ENCODE data around the gene NEAT1.

NEAT1 gene
- total RNA-seq: 150 to 2,866 (median 682) reads per million in 9 experiments

- DNase-seq (peak; percentile 85 to 88 (median 86)), ATAC-seq (replicated peaks) (peak; percentile 2)
- H3K36me3 Mint-ChIP-seq (ENCODE audit: insufficient read depth): peaks cover 96% of the 10 kb centered on the region
- H3K4me3 Mint-ChIP-seq: peak within 1 kb of the TSS; percentile 100
- H3K4me1 Mint-ChIP-seq (ENCODE audit: low read depth in 2 of 2): peaks cover 71 to 75% of the 10 kb centered on the region in 2 donors
- no peaks in the 10 kb centered on the region for H3K27me3 Mint-ChIP-seq
- peak within 1 kb of the TSS; percentile 99 for H3K27ac Mint-ChIP-seq
- no peaks in the 10 kb centered on the region for H3K9me3 Mint-ChIP-seq
Observed at GRCh38 chr11:65422633-65423515, at the start of gene NEAT1. Gene NEAT1, plus strand, starts transcription at chr11:65422798.

- DNase-seq (no peak), ATAC-seq (replicated peaks) (no peak)
- Mint-ChIP-seq H3K4me3 (no peak overlapping the region), H3K27ac (no peak overlapping the region), H3K4me1 (ENCODE audit: low read depth in 2 of 2) (peaks cover 0 to 3% of the 10 kb centered on the region in 2 donors), H3K36me3 (ENCODE audit: insufficient read depth) (peaks cover 3% of the 10 kb centered on the region), H3K27me3 (no peaks in the 10 kb centered on the region), H3K9me3 (no peaks in the 10 kb centered on the region)
Observed at GRCh38 chr11:65373839-65374580, 48.6 kb upstream of the NEAT1 start.

- peaks cover 0 to 3% of the 10 kb centered on the region in 2 donors for H3K4me1 Mint-ChIP-seq (ENCODE audit: low read depth in 2 of 2)
- H3K27ac Mint-ChIP-seq: peak overlapping the region; percentile 53 to 62
- peaks cover 3% of the 10 kb centered on the region for H3K36me3 Mint-ChIP-seq (ENCODE audit: insufficient read depth)
- DNase-seq: no peak
- no peak for ATAC-seq (replicated peaks)
- no peak overlapping the region for H3K4me3 Mint-ChIP-seq
- H3K27me3 Mint-ChIP-seq: no peaks in the 10 kb centered on the region
- H3K9me3 Mint-ChIP-seq: no peaks in the 10 kb centered on the region
Observed at GRCh38 chr11:65375012-65375411, 47.6 kb upstream of the NEAT1 start.

GRCh38 chr11:65376138-65376713, 46.4 kb upstream of the NEAT1 start:
- no peak overlapping the region for H3K4me3 Mint-ChIP-seq
- peaks cover 3% of the 10 kb centered on the region for H3K36me3 Mint-ChIP-seq (ENCODE audit: insufficient read depth)
- H3K27me3 Mint-ChIP-seq: no peaks in the 10 kb centered on the region
- ATAC-seq (replicated peaks) (no peak), DNase-seq (no peak)
- H3K9me3 Mint-ChIP-seq: no peaks in the 10 kb centered on the region
- H3K4me1 Mint-ChIP-seq (ENCODE audit: low read depth in 2 of 2): peaks cover 0 to 7% of the 10 kb centered on the region in 2 donors
- no peak overlapping the region for H3K27ac Mint-ChIP-seq

- Mint-ChIP-seq H3K27me3 (no peaks in the 10 kb centered on the region), H3K9me3 (no peaks in the 10 kb centered on the region), H3K4me1 (ENCODE audit: low read depth in 2 of 2) (peaks cover 0 to 9% of the 10 kb centered on the region in 2 donors), H3K36me3 (ENCODE audit: insufficient read depth) (peaks cover 3% of the 10 kb centered on the region), H3K27ac (no peak overlapping the region), H3K4me3 (no peak overlapping the region)
- DNase-seq (no peak), ATAC-seq (replicated peaks) (no peak)
Observed at GRCh38 chr11:65377036-65377435, 45.6 kb upstream of the NEAT1 start.

- H3K4me3 Mint-ChIP-seq: no peak overlapping the region
- ATAC-seq (replicated peaks) (no peak), DNase-seq (no peak)
- H3K27me3 Mint-ChIP-seq: no peaks in the 10 kb centered on the region
- H3K9me3 Mint-ChIP-seq: no peaks in the 10 kb centered on the region
- peaks cover 9% of the 10 kb centered on the region for H3K36me3 Mint-ChIP-seq (ENCODE audit: insufficient read depth)
- H3K4me1 Mint-ChIP-seq (ENCODE audit: low read depth in 2 of 2): peaks cover 5 to 15% of the 10 kb centered on the region in 2 donors
- peak overlapping the region in 1 of 2 donors; percentile 60 for H3K27ac Mint-ChIP-seq
Observed at GRCh38 chr11:65377777-65378176, 44.8 kb upstream of the NEAT1 start.

GRCh38 chr11:65378208-65378927, 44.2 kb upstream of the NEAT1 start:
- Mint-ChIP-seq H3K9me3 (no peaks in the 10 kb centered on the region), H3K27ac (peak overlapping the region; percentile 58 to 60), H3K27me3 (no peaks in the 10 kb centered on the region), H3K4me3 (no peak overlapping the region), H3K4me1 (ENCODE audit: low read depth in 2 of 2) (peaks cover 11 to 20% of the 10 kb centered on the region in 2 donors), H3K36me3 (ENCODE audit: insufficient read depth) (peaks cover 11% of the 10 kb centered on the region)
- ATAC-seq (replicated peaks): no peak
- no peak for DNase-seq

- ATAC-seq (replicated peaks) (no peak), DNase-seq (no peak)
- H3K9me3 Mint-ChIP-seq: no peaks in the 10 kb centered on the region
- no peak overlapping the region for H3K4me3 Mint-ChIP-seq
- peak overlapping the region in 1 of 2 donors; percentile 58 for H3K27ac Mint-ChIP-seq
- H3K27me3 Mint-ChIP-seq: no peaks in the 10 kb centered on the region
- peaks cover 11% of the 10 kb centered on the region for H3K36me3 Mint-ChIP-seq (ENCODE audit: insufficient read depth)
- peaks cover 16 to 25% of the 10 kb centered on the region in 2 donors for H3K4me1 Mint-ChIP-seq (ENCODE audit: low read depth in 2 of 2)
Observed at GRCh38 chr11:65378928-65379638, 43.5 kb upstream of the NEAT1 start.

- Mint-ChIP-seq H3K4me3 (no peak overlapping the region), H3K27ac (peak overlapping the region in 1 of 2 donors; percentile 35), H3K36me3 (ENCODE audit: insufficient read depth) (peaks cover 11% of the 10 kb centered on the region), H3K9me3 (no peaks in the 10 kb centered on the region), H3K27me3 (no peaks in the 10 kb centered on the region), H3K4me1 (ENCODE audit: low read depth in 2 of 2) (peaks cover 24 to 33% of the 10 kb centered on the region in 2 donors)
- DNase-seq (no peak), ATAC-seq (replicated peaks) (no peak)
Observed at GRCh38 chr11:65379698-65380459, 42.7 kb upstream of the NEAT1 start.

- H3K4me1 Mint-ChIP-seq (ENCODE audit: low read depth in 2 of 2): peaks cover 31 to 36% of the 10 kb centered on the region in 2 donors
Observed at GRCh38 chr11:65380460-65381119, 42.0 kb upstream of the NEAT1 start.

GRCh38 chr11:65381716-65382032, 40.9 kb upstream of the NEAT1 start:
- ATAC-seq (replicated peaks) (no peak), DNase-seq (no peak)
- peaks cover 35 to 40% of the 10 kb centered on the region in 2 donors for H3K4me1 Mint-ChIP-seq (ENCODE audit: low read depth in 2 of 2)
- H3K27ac Mint-ChIP-seq: peak overlapping the region; percentile 96 to 98
- no peaks in the 10 kb centered on the region for H3K9me3 Mint-ChIP-seq
- peaks cover 11% of the 10 kb centered on the region for H3K36me3 Mint-ChIP-seq (ENCODE audit: insufficient read depth)
- no peaks in the 10 kb centered on the region for H3K27me3 Mint-ChIP-seq
- H3K4me3 Mint-ChIP-seq: peak overlapping the region; percentile 93 to 96

More at GRCh38 chr11:65380460-65381119, 42.0 kb upstream of the NEAT1 start:
- H3K9me3 Mint-ChIP-seq: no peaks in the 10 kb centered on the region
- H3K27me3 Mint-ChIP-seq: no peaks in the 10 kb centered on the region
- peak overlapping the region; percentile 35 to 98 for H3K27ac Mint-ChIP-seq
- DNase-seq (no peak), ATAC-seq (replicated peaks) (no peak)
- no peak overlapping the region for H3K4me3 Mint-ChIP-seq
- peaks cover 9% of the 10 kb centered on the region for H3K36me3 Mint-ChIP-seq (ENCODE audit: insufficient read depth)

All from effector memory CD8-positive, alpha-beta T cell (primary cell).